ENCODE results near the gene LNPEP. TPM values are rescaled to one million over a fixed set of nuclear protein-coding genes. Genes with fewer than 3 reads are reported as not detected.

LNPEP gene
- total and polyA plus RNA-seq, 2 of the 4 experiments (the other 2 are of a cell fraction) = 3.6 to 27.4 TPM

GRCh38 chr5:96901841-96902240 lies 34.0 kb upstream of the LNPEP start:
- Histone ChIP-seq H3K9me3 (ENCODE audit: control insufficient read depth, insufficient read depth, low read length) (no peaks in the 10 kb centered on the region), H3K4me3 (ENCODE audit: insufficient read depth, low read depth, low read length) (no peak overlapping the region), H2BK120ac (ENCODE audit: low read depth, low read length) (no peak overlapping the region), H3K79me1 (ENCODE audit: low read depth in 1 of 2, low read length in 2 of 2) (no peaks in the 10 kb centered on the region), H2AK5ac (ENCODE audit: low read depth, low read length) (no peak overlapping the region), H3K9ac (ENCODE audit: low read depth, low read length) (no peak overlapping the region), H2BK15ac (ENCODE audit: low read depth, low read length) (no peak overlapping the region), H2AK9ac (replicated peaks; ENCODE audit: low read depth, low read length, poor library complexity) (no peak overlapping the region), H4K5ac (ENCODE audit: low read depth, low read length) (no peak overlapping the region), H3K4ac (ENCODE audit: low read depth, low read length) (no peak overlapping the region), H3K23ac (ENCODE audit: low read depth, low read length) (no peak overlapping the region), H3K14ac (replicated peaks; ENCODE audit: low read depth, low read length) (no peak overlapping the region), H3K27ac (ENCODE audit: insufficient read depth, low read length) (no peak overlapping the region), H3K9me1 (ENCODE audit: insufficient read depth, low read length) (peaks cover 2% of the 10 kb centered on the region; the same call in 1 of the 2 replicates), H4K8ac (ENCODE audit: low read depth in 2 of 2, low read length in 2 of 2) (no peak overlapping the region), H2AFZ (replicated peaks; ENCODE audit: low read length, poor library complexity) (no peak overlapping the region), H3K4me2 (ENCODE audit: low read depth, low read length) (no peak overlapping the region), H3K4me1 (ENCODE audit: control insufficient read depth, insufficient read depth, low read length) (no peaks in the 10 kb centered on the region), H4K91ac (ENCODE audit: insufficient read depth, low read depth, low read length) (no peak overlapping the region), H3K18ac (ENCODE audit: low read depth, low read length) (no peak overlapping the region), H4K20me1 (ENCODE audit: insufficient read depth, low read length) (no peaks in the 10 kb centered on the region), H2BK5ac (ENCODE audit: low read depth, low read length, poor library complexity, severe bottlenecking) (no peak overlapping the region), H3K56ac (ENCODE audit: extremely low read depth, insufficient read depth, low read length) (no peak overlapping the region), H2BK20ac (ENCODE audit: low read depth, low read length) (no peak overlapping the region), H3K27me3 (ENCODE audit: control insufficient read depth, insufficient read depth, low read length) (no peaks in the 10 kb centered on the region), H3K36me3 (ENCODE audit: control insufficient read depth, insufficient read depth, low read length) (no peaks in the 10 kb centered on the region)
- BruUV-seq (replicated peaks) = no TSS peak
- intact Hi-C loops (cut with micrococcal nuclease) = no loop called here
- DNase-seq (no peak), ATAC-seq (ENCODE audit: low read depth) (no peak)
- TF ChIP-seq NFE2L2 (IDR thresholded peaks at IDR 0.05; ENCODE audit: low read depth, low read length) = no peak
- no peak for TF ChIP-seq MAFK (IDR thresholded peaks at IDR 0.05; ENCODE audit: low read depth, low read length)
- WGBS, 2 experiments (ENCODE audit: extremely low coverage in 2 of 2, insufficient read length in 1 of 2) = no CpG with 5 or more reads among the region's 1 CpG
- dilution Hi-C loops (cut with HindIII; ENCODE audit: low sequenced_read_pairs, unreplicated experiment) = no loop called here
- in situ Hi-C loops (cut with MboI; ENCODE audit: low sequenced_read_pairs) = no loop called here
- CTCF ChIA-PET = interaction anchor here (0.7 to 1.1 kb wide), 2 partner anchors 16 kb away, joined by 3 read pairs; no protein-coding TSS in a partner anchor
- POLR2A ChIA-PET (ENCODE audit: unreplicated experiment) = no interaction called here
